Subcutaneous adipose tissue (tissue), 4 donors: ENCODE measurements around the gene PLCXD3. TPM values are rescaled to one million over a fixed set of nuclear protein-coding genes. Genes with fewer than 3 reads are reported as not detected.

Experiments
- CTCF ChIP-seq: fragments of 450-650 bp; IDR thresholded peaks from one replicate; pipeline ENCODE4 v1.5.1; 2016; ENCODE audit warnings: low read depth, mild to moderate bottlenecking, control low read depth, antibody characterized with exemption, moderate library complexity
- total RNA-seq, 4 donors: library from RNA; depleted of rRNA; stranded (reverse); fragments of >200 nt; gene quantifications; one replicate each; pipeline ENCODE4 v1.1.0, GENCODE V29; 2016

The PLCXD3 gene
- total RNA-seq, 4 donors from 2014 or later = 3.4 to 8.1 (median 7.1) TPM

GRCh38 chr5:41369799-41370198 is 140.6 kb downstream of the PLCXD3 start:
- no peak for TF ChIP-seq CTCF

- TF ChIP-seq CTCF = no peak
These were observed 142.2 kb downstream of the PLCXD3 start for GRCh38 chr5:41368158-41368557.

GRCh38 chr5:41365369-41365768 is 145.0 kb downstream of the PLCXD3 start:
- no peak for TF ChIP-seq CTCF

- TF ChIP-seq CTCF = no peak
These were observed 146.1 kb downstream of the PLCXD3 start for GRCh38 chr5:41364346-41364745.

- no peak for TF ChIP-seq CTCF
These were observed 146.9 kb downstream of the PLCXD3 start for GRCh38 chr5:41363343-41363986.

GRCh38 chr5:41356786-41357185 is 153.6 kb downstream of the PLCXD3 start:
- TF ChIP-seq CTCF = no peak

- no peak for TF ChIP-seq CTCF
These were observed 160.6 kb downstream of the PLCXD3 start for GRCh38 chr5:41349846-41350245.
